HL-60/S4 (cell line): ENCODE results near the gene ZFYVE28.
"Not testable (repeated sequence)": the region's sequence is repeated elsewhere in the genome, so short reads cannot be mapped to it uniquely, and the experiment has no call there.

ENCODE experiments used
- in situ Hi-C: fragments of 300-500 bp; cut with MboI; formaldehyde crosslinking; loops from 2 replicates; pipeline ENCODE4 v1.14.3; 2022; ENCODE audit warnings: low sequenced_read_pairs

ZFYVE28 gene

GRCh38 chr4:2231082-2231481 lies 187.4 kb downstream of the ZFYVE28 start:
- in situ Hi-C loops: no loop called here

GRCh38 chr4:2226261-2226660 lies 192.2 kb downstream of the ZFYVE28 start:
- in situ Hi-C loops: no loop called here

DNA sequence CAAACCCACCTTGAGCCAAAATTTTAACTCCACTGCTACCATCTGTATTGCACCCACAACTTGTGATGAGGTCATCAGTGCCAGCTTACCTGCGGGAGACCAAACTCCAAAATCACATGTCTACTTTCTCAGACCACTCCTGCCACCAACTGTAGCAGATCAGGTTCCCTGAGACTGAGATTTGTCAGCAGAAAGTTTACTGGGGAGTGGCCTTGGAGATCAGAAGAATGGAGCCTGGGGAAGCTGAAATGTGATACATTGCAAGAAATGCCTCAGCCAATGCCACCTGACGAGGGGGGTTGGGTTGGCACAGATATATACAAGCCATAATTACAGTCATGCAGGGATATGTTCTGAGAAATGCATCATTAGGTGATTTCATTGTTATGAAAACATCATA lies 195.6 kb downstream of the ZFYVE28 start:
- in situ Hi-C loops: no loop called here

- in situ Hi-C loops: not testable (repeated sequence)
Measured at GRCh38 chr4:2221378-2221777, 197.1 kb downstream of the ZFYVE28 start.

GRCh38 chr4:2220016-2220630 lies 198.3 kb downstream of the ZFYVE28 start:
- in situ Hi-C loops: no loop called here
